GM19467 (cell line): ENCODE results near the gene CRTC3.
"Not testable (repeated sequence)": the region's sequence is repeated elsewhere in the genome, so short reads cannot be mapped to it uniquely, and the experiment has no call there.

Source experiments
- ATAC-seq: cut with Tn5 transposase; IDR thresholded peaks from one replicate; pipeline ENCODE4 v1.9.1; 2021; ENCODE audit warnings: mild to moderate bottlenecking, moderate library complexity; ENCODE audit not compliant: unreplicated experiment

The CRTC3 gene

DNA sequence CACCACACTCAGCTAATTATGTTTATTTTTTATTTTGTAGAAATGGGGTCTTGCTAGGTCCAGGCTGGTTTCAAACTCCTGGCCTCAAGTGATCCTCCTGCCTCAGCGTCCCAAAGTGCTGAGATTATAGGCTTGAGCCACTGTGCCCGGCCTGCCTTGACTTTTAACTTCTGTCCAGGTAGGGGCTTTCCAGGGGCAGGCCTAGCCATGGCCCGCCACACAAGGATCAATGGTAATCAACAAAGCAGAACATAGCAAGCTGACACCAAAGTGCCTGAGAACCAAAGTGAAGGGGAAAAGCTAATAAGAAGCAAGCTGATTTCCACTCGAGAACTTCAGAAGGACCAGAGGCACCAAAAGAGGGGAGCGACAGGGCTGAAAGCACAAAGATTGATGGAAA is 9.4 kb upstream of the CRTC3 start:
- ATAC-seq: no peak

DNA sequence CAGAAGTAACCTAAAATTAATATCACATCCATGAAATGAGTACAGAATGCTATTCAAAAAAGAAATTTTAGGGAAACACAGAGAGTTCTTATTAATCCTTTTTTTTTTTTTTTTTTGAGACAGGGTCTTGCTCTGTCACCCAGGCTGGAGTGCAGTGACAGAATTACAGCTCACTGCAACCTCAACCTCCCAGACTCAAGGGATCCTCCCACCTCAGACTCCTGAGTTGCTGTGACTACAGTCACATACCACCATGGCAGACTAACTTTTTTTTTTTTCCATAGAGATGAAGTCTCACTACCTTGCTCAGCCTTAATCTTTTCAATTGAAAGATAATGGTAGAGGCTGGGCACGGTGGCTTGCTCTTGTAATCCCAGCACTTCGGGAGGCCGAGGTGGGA is 6.3 kb upstream of the CRTC3 start:
- ATAC-seq: no peak

DNA sequence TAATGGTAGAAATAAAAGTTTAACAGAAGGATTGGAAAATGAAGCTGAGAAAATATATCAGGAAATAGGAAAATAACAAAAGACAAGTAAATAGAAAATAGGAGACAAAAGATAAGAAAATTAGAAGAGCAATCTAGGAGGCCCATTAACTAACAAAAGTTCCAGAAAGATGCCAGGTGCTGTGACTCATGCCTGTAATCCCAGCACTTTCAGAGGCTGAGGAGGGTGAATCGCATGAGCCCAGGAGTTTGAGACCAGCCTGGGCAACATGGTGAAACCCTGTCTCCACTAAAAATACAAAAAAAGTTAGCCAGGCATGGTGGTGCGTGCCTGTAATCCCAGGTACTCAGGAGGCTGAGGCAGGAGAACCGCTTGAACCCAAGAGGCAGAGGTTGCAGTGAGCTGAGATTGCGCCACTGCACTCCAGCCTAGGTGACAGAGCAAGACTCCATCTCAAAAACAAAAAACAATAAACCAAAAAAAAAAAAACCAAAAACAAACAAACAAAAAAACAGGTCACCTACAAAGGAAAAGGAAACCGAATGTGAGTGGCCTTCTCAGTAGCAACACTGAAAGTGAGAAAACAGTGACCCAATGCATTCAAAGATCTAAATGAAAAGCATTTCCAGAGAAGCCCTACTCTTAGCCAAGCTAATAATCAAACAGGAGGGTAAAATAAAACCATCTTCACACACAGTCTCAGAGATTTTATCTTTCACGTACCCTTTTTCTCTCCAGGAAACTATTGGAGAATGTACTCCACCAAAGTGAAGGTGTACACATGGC is 5.5 kb upstream of the CRTC3 start:
- ATAC-seq: not testable (repeated sequence)

DNA sequence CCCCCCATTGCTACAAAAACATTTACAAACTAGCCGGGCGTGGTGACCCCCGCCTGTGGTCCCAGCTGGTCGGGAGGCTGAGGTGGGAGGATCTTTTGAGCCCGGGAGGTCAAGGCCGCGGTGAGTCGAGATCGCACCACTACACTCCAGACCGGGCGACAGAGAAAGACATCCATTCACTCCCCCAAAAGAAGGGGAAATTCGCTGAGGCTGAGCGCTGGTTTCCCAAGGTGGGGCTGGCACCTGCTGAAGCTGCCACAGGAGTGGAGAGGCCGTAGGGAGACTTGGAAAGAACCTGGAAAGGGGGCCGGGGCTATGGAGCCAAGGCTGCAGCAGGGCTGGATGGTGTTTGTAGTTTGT is 732 bp upstream of the CRTC3 start:
- no peak for ATAC-seq

DNA sequence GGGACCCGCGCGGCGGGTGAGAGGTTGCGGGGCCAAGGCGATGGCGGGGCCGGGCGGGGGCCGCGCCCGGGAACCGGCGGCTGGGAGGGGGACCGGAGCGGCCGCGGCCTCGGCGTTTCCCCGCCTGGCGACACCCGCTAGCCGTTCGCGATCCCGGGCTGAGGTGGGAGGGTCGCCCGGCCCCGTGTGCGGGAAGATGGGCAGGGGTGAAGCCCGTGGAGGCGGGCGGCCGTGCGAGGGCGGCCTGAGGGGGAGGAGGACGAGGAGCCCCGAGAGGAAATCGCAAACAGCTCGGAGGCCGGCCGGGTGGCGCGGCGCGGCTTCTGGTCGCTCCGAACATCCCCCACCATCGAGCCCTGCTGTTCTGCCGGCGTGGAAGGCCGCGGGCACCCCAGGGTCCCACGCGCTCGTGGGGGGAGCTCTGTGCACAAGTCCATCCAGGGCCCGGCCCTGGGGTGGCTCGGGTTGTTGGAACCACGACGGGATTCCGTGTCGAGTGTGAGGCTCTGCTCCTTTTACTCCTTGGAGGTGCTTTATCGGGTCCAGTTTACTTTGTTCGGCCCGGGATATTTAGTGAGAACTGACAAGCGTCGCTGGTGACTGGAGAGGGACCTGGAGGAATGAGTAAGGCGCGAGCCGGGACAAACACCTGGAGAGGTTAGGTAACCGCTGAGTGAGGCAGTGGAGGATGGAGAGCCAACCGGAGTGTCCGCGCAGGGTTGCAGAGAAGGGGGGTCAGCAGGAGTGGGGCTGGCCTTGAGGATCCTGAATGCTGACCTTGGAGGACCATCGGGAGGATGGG is 728 bp downstream of the CRTC3 start:
- peak; percentile 39 for ATAC-seq

DNA sequence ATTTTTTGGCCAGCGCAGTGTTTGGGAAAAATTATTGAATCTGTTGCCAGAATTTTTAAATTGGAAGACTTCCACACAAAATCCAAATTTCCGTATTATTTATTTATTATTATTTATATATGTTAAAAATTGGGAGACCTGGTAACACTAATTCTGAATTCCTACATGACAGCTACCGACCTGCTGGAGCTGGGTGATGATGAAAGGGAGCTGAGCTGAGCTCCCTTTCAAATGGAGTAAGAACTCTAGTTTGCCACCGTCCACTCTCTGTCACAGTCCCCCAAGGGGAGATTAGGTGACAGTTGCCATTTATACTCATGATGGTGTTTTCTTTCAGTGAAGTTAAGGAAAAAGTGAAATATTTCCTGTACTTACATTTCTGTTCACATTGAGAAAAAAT is 1.4 kb downstream of the CRTC3 start:
- ATAC-seq: no peak

DNA sequence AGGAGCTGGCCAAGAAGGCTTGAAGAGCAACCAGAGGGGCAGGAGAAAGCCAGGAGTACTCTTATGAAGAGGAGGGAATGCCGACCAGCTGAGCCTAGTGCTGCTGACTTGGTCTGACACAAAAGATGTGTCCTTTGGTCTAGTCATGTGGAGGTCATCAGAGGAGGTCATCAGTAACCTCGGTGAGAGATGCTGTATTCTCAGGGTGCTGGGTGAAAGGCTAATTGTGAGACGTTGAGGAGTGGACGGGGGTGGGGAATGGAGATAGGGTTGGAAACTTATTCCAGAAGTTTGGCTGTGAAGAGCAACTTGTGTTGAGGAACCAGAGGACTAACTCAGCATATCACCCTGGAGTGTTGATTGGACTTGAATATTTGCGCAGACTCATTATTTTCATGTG is 5.5 kb downstream of the CRTC3 start:
- no peak for ATAC-seq

DNA sequence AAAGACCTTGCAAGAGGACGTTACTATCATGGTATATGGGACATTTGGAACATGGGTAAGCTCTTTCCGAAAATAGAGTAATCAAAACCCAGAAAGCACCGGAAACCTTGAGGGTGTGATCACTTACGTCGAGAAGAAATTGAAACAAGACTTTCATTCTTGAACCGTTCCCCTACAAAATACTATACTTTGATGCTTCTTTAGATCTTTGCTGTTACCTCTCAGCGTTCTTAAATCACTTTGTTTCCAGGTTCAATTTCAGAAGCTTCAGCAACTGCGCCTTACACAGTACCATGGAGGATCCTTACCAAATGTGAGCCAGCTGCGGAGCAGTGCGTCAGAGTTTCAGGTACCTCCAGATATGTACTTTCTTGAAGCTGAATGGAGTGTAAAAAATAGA is 10.1 kb downstream of the CRTC3 start:
- ATAC-seq: no peak

DNA sequence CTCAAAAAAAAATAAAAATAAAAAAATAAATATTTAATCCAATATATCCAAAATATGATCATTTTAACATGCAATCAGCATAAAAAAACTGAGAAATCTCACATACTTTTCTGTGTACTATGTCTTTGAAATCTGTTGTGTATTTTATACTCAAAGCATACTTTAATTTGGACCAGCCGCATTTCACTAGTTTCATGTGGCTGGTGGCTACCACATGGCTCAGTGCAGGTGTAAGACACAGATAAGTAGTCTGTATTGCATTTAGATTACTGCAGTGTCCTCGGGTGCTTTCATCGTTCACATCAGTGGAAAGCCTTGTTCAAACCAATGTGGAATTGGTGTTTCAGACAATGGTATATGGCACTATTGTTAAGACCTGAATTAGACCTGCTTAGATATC is 11.0 kb downstream of the CRTC3 start:
- no peak for ATAC-seq

DNA sequence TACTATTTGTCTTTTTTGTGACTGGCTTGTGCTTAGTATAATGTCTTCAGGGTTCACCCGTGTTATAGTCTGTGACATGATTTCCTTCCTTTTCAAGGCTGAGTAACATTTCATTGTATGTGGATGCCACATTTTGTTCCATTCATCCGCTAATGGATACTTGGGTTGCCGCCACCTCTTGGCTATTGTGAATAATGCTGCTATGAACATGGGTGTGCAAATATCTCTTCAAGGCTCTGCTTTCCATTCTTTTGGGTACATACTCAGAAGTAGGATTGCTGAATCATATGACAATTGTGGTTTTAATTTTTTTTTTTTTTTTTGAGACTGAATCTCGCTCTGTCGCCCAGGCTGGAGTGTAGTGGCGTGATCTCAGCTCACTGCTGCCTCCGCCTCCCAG is 15.4 kb downstream of the CRTC3 start:
- ATAC-seq: no peak

DNA sequence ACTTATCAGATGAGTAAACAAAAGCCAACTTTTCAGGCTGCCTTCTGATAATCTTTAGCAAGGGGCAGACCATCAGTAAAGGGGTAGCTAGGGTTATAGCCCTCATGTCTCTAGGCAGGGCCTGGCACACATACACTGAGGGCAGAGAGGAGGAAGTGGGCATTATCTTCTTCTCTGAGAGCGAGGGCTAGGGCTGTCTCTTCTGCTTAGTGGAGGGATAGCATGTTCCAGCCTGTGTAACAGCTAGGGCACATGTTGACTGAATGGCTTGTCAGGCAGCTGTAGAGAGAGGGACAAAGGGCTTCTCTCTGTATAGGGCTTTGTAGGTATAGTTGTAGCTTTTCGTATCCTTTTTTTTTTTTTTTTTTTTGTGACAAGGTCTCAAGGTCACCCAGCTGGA is 17.8 kb downstream of the CRTC3 start:
- ATAC-seq: no peak

DNA sequence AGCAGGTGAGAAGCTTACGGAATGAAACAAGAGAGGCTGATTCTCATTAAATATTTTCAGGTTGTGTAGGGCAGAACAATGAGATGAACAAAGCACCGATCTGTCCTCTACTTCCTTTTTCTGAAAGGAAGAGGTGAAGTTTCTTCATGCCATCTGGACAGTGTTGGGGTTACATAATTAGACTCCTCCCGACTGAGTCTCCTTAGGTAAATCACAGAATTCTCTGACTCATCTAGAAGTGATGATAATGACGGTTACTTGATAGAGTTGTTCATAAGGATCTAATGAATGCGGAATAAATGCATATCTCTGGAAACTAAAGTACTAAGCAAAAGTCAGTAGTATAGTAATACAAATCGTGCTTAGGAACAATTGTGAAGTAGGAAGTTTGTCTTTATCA is 21.2 kb downstream of the CRTC3 start:
- ATAC-seq: no peak

DNA sequence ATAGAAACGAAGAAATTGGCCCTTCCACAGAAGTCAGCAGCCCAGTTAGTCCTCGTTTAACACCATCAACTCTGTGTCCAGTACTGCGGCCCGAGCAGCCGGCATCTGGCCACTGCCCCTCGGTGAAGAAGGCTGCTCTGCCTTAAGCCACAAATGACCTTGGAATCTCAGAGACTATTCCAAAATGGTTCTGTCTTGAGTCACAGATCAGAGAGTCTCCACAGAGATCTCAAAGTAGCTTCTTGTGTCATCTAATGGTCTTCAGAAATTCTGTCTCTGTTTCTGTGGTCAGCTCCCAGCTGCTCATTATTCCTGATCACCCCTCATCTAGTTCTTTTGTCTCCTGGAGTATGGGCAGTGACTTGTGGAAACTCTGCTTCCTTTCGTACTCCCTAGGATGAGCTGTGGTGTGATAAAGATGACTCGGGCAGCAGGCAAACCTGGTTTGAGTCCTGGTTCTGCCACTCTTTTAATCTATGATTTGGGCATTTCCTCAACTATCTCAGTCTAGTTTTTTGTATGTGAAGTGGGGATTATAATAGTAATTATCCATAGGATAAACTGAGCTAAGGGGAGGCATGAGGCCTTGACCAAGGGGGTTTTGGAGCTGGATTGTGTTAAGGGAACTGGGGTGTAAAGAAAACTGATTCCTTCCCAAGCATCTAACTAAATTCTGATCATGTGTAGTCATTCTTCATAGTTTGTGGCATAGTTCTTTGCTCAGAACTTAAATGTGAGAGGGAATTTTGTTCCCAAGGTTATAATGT is 22.6 kb downstream of the CRTC3 start:
- ATAC-seq: no peak

DNA sequence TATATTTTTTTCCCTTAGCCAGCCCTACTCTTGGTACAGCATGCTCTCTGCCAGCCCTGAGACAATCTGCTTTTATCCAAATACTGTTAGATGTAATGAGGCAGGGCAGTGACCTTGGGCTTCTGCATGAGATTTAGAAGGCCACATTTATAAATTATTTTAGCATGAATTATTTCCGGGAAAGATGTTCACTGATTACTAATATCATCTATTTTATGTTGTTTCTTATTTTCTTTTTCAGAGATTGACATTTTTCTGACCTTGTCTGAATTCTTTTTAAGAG is 23.1 kb downstream of the CRTC3 start:
- ATAC-seq: no peak

DNA sequence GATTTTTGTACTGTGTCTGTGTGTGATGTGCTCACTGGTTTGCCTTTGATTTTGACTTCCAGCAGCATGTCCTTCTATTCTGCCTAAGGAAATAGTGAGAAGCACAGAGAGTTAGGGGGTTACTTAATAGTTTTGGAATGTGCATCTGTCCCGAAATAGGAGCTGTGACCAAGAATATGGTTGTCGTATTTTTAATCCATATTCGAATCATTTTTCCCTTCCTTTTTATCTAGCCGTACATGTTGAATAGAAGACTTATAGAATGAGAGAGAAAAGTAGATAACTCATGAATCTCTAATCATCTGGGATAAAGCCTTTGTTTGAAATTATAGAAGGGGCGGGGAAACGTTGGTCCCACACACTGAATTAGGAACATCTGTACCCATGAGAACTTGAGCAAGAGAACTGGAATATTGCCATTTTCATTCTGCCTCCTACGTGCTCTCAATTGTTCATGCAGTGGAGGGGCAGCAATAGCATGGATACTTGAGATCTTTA is 23.6 kb downstream of the CRTC3 start:
- no peak for ATAC-seq

DNA sequence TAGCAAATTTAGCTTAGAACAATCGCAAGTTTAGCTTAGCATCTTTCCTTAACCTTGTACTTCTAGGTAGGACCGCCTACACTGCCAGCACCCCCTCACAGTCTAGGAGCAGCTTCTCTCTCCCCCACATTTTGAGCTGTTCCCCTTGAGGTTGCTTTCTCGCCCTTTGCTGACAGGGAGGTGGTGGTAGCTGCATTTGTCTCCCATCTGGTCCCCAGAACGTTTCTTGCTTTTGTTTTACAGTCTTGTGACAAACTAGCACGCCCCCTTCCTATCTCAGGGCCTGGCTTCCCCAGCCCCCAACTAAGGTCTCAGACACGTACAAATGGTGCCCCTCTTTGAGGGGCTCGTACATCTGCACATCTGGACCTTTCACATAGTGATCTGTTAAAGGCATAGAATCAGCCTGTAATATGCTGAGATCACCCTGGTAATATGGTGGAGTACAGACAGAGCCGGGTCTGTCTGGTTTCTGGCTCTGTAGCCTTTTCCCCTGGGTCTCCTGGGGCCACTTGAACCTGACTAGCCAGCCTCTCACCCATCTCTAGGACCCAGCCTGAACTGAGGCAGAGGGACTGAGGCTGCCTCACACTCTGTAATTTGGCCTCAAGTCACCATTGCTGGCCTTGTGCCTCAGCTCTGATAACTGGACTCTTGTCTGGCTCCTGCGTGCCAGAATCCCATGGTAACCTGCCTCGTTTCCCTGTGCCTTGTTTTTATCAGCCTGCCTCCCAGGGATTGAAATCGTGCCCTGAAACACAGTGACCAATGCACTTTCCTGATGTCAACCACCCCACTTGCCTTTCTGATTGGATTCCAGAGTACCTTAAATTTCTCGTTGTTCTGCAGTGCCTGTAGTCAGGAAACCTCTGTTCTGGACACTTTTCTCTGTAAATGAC is 27.7 kb downstream of the CRTC3 start:
- no peak for ATAC-seq

DNA sequence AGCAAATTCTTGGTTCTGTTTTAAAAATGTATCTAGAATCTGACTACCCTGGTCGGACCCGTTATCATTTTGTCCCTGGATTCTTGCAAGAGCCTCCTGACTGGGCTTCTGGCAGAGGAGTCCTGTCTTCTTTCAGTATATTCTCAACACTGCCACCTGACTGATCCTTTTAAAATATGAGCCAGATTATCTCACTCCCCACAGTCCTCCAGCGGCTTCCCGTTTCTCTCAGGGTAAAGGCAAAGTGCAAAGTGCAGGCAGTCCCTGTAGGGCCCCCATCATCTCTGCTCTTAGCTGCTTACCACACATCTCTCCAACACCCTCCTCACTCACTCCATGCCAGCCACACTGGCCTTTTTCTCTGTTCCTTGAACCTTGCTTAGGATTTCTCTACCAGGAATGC is 28.4 kb downstream of the CRTC3 start:
- ATAC-seq: no peak

DNA sequence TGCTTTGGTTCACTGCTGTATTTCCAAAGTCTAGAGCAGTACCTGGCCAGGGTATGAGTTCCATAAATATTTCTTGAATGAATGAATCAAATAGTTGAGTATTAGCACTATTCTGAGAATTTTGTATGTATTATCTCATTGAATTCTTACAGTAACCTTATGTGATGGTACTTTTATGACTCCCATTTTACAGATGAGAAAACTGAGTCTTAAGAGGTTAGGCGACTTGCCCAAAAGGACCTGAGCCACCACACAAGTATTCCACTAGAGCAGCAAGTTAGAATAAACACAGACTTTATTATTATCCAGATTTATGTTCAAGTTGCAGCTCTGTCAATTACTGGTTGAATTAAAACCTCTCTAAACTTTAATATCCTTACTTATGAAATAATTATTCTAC is 29.4 kb downstream of the CRTC3 start:
- no peak for ATAC-seq

DNA sequence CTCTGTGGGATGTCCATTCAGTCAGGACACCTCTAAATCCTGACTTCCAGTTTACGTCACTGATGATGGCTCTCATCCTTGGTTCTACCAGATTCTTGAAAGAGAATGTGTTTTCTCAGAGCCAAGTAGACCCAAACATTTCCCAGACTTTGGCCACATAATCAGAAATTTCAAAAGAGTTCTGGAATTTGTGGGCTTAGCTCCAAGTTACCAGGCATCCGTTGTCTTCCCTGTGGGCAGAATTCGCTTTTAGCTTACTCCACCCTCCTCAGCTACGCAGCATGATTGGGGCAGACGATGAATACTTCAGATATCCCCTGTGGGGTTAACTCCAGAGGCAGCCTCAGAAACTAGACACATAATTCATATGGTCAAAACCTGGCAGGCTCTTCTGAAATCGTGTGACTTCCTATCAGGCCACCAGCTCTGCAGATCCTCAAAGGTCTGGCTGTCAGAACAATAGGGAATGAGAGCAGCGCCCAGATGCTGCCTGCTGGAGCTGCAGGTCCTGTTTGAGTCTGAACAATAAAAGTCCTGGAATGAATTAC is 30.6 kb downstream of the CRTC3 start:
- ATAC-seq: no peak
